GM19468 (cell line): ENCODE measurements around the gene TWF1.
"Not testable (repeated sequence)": the region's sequence is repeated elsewhere in the genome, so short reads cannot be mapped to it uniquely, and the experiment has no call there.

Source experiments
- ATAC-seq: cut with Tn5 transposase; IDR thresholded peaks from one replicate; pipeline ENCODE4 v1.9.1; 2021; ENCODE audit warnings: mild to moderate bottlenecking, moderate library complexity, moderate number of reproducible peaks; ENCODE audit not compliant: unreplicated experiment; ENCODE audit errors: extremely low read depth

The TWF1 gene

GRCh38 chr12:43807386-43807785 is 1.3 kb upstream of the TWF1 start:
- no peak for ATAC-seq

DNA sequence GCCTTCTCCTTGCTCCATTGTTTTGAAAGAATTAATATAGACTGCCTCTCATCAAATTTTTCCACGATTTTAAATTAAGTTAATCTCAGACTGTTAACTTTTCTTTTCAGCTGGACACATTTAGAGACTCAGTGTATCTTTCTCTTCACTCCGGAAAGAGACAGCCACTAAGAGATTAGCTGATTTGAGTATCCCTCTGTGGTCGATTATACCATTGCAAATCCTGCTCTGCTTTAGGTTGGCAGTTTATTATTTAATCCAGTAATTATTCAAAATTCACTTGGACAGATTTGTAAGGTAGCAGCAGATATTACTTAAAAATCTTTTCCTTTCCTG is 588 bp upstream of the TWF1 start:
- ATAC-seq = no peak

DNA sequence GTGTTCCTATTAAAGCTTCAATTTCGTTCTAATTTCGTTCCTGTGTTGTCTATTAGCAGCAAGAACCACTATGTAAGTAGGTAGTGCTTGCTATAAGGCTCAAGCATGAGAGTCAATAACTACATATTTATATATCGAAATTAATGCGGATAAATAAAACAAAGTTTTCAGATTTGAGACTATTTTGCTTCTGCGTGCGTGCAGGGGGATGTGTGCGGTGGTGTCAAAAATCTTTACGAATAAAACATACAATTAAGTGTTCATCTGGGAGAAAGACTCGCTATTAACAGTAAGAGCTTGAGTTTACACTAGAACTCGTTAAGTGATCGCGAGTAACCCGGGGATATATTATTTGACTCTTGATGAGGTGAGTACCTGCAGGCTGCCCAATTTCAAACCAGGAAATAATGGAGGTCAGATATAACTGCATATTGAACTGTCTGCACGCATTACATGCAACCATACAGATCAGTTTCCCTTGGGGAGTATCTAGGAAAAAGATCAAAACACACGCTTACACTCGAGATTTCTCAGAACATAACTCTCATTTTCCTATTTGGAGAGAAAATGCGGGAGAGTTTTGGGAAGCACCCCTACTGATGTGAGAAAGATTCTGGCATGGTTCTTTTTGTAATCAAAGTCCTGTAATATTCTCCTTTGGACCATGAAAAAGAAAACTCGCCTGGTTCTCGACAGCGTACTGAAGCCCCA is 813 bp downstream of the TWF1 start:
- ATAC-seq = no peak

DNA sequence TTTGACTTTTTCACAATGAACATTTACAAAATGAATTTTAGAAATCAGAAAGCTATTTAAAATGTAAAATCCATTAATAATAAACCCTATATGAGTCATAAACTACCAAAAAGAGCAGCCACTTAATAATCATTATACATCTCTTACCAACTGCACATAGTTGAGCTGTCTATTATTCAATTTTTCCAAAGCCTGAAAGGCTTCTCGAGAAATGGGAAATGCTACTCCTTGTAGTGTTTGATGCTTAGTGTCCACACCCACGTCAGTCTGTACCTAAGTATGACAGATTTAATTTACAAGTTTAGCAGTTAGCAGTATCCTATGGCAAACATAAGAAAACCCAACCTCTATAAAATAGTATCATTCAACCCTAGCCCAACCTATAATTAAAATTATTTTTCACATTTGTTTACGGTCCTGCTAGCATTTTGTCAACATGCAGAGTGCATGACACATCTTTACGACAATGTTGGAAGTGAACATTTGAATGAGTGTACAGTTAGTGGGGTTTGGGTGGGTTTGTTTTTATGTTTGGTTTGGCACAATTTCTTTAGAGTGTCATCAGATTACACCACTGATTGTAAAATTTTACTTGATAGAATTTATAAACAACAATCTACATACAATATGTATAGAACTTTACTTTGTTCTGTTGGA is 8.4 kb downstream of the TWF1 start:
- no peak for ATAC-seq

DNA sequence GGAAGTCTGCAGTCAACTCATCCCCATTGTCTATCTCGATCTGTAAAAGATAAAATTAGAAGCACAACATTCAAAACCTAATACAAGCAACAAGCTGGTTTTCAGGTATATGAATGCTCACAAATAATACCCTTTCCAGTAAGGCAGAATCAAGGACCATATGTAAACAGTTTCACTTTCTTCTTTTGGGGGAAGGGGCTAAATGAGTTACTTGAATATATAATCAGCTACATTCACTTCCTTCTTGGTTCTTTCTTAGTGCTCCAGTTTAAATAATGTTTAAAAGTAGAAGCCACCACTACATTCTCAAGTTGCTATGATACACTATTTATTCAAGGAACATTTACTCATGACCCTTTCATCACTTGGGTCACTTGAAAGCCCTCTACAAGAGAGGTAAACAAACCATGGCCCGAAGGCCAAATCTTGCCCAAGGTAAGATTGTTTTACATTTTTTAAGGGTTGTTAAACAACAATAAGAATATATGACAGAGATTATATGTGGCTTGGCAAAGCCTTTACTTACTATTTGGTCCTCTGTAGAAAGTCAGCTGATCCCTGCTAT is 10.3 kb downstream of the TWF1 start:
- ATAC-seq = no peak

GRCh38 chr12:43789941-43790340 is 16.2 kb downstream of the TWF1 start:
- ATAC-seq = no peak

GRCh38 chr12:43786899-43787693 is 19.0 kb downstream of the TWF1 start:
- no peak for ATAC-seq

DNA sequence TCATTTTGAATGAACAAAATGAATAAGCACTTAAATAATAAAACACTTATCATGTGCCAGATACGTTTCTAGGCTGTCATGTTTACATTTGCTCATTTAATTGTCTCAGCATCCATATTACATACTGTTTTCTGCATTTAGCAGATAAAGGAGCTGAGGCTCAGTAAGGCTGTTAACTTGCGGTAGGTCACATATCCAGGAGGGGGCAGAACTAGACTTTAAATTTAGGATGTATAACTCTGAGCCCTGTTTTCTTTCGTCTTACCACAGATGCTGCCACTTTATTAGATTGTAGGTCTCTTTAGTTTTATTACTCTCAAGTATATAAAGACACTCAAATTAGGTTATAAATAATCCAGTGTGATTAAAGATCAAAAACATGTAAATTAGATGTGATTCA is 29.6 kb downstream of the TWF1 start:
- ATAC-seq = no peak

- ATAC-seq = no peak
Measured at GRCh38 chr12:43766291-43766690, 39.8 kb downstream of the TWF1 start.

- ATAC-seq = no peak
Measured at GRCh38 chr12:43764528-43764927, 41.6 kb downstream of the TWF1 start.

GRCh38 chr12:43763769-43764168 is 42.3 kb downstream of the TWF1 start:
- no peak for ATAC-seq

GRCh38 chr12:43762596-43762995 is 43.5 kb downstream of the TWF1 start:
- ATAC-seq = no peak

GRCh38 chr12:43761500-43761899 is 44.6 kb downstream of the TWF1 start:
- ATAC-seq = no peak

DNA sequence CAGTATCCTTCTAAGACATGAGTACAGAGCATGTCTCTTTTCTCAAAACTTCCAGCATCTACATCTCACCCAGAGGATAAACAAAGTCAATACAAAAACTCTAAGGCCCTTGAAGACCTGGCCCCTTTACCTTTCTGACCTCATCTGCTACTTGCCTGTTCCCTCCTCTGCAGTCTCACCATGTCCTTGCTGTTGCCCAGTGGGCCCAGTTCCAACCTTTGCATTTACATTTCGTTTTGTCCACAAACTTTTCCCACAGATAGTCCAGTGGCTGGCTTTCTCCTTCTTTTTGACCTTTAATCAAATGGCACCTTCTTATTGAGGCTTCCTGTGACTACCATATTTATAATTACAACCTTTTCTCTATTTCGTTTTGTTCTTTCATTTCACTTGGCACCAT is 45.7 kb downstream of the TWF1 start:
- ATAC-seq = no peak

DNA sequence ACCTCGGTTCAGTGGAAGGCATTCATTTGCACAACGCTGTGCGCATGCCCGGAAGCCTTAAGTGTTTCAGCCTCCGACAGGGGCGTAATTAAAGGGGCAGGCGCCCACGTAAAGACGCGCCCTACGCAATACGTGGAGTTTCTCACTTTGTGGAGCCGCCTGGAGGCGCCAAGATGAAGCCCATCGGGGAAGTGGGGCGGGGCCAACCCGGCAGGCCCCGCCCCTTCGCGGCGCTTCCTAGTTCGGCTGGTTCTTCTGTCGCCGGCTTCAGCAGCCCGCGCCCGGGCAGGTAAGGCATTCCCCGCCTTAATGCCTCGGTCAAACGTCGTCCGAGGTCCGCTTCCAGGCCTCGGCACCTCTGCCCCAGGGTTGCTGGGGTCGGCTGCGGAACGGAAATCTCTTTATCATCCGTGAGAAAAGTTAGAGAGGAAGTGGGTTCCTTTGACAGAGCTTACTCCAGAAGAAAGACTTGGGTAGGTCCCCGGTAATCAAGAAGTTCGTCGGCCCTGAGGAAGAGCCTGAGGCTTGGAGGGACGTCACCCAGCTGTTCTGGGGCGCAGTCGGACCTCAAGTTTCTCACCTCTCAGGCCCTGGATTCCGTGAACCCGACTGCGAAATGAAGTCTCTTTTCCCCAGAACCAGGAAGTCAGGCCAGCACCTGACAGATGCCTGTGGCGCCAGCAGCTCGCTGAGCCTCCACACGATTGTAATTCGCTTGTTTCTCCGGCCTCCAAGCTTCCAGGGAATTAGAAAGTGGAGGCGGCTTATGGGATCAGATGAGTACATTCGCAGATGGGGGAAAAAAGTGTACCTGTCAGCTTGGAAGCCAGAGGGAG is 47.2 kb downstream of the TWF1 start, which contains the start of the genes IRAK4 and PUS7L:
Gene IRAK4 (plus strand): TSS at position 224 of the 836 bp plus-strand sequence. CDS start 9,161 bp downstream, outside the sequence.
Gene PUS7L (minus strand): TSS at position 63 of the 836 bp plus-strand sequence. CDS start 3,545 bp downstream, outside the sequence.
- peak; percentile 97 for ATAC-seq

- ATAC-seq = no peak
Measured at GRCh38 chr12:43758247-43758727, 47.8 kb downstream of the TWF1 start.

DNA sequence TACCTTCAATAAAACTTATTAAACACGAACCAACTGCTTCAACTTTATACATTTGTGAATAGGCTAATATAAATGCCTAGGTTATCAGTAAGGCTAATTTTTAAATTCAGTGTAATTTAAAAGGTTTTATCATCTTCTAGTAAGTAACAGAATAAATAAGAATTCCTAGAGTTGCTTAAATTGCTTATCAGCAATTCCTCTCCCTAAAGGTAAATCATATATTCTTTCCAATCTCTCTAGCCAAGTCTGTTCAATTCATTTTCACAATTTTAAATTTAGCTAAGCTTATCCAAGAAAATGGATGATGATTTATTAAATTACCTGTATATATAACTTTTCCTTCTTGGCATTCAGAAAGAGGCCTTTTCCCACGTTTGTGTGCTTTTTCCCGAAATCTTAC is 52.1 kb downstream of the TWF1 start:
- no peak for ATAC-seq

DNA sequence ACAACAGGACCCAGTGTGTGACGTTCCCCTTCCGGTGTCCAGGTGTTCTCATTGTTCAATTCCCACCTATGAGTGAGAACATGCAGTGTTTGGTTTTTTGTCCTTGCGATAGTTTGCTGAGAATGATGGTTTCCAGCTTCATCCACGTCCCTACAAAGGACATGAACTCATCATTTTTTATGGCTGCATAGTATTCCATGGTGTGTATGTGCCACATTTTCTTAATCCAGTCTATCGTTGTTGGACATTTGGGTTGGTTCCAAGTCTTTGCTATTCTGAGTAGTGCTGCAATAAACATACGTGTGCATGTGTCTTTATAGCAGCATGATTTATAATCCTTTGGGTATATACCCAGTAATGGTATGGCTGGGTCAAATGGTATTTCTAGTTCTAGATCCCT is 54.8 kb downstream of the TWF1 start:
- not testable (repeated sequence) for ATAC-seq

- no peak for ATAC-seq
Measured at GRCh38 chr12:43750814-43751213, 55.3 kb downstream of the TWF1 start.

- no peak for ATAC-seq
Measured at GRCh38 chr12:43749016-43749415, 57.1 kb downstream of the TWF1 start.
